GM13976 (cell line): ENCODE data around the gene CTBP2.

Source experiments
- DNase-seq: peaks from one replicate; pipeline ENCODE4 v3.0.0; 2012; ENCODE audit warnings: low spot score
- CTCF ChIP-seq: IDR thresholded peaks from 2 replicates; pipeline ENCODE4 v1.5.1; 2012; ENCODE audit warnings: borderline replicate concordance, mild to moderate bottlenecking; ENCODE audit not compliant: insufficient read depth; ENCODE audit errors: extremely low read depth, missing control alignments, control extremely low read depth
- in situ Hi-C: fragments of 300-500 bp; cut with MboI; formaldehyde crosslinking; loops from one replicate; pipeline ENCODE4 v1.12.0; 2022; ENCODE audit warnings: low sequenced_read_pairs, mixed read lengths, inconsistent platforms; ENCODE audit not compliant: unreplicated experiment

The CTBP2 gene

GRCh38 chr10:125072794-125073193 lies 87.6 kb downstream of the CTBP2 start:
- in situ Hi-C loops, result no loop called here
- DNase-seq, result no peak

DNA sequence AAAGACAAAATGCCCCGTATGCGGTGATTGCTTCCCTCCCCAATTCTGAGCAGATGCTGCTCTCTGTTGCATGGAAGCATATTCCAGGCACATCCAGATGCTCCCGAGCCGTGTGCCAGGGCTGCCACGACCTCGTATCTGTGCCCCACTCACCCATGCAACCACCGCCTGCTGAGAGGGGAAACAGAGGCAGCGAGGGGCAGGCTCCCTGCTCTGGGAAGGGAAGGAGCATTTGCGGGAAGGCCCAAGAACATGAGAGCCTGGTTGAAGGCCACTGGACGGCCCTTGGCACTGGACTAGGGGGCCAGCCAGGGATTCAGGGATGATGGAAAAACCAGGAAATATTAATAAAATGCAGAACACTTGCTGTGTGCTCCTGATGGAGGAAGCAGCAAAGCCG lies 89.4 kb downstream of the CTBP2 start:
- DNase-seq, result no peak
- in situ Hi-C loops, result no loop called here
- no peak for TF ChIP-seq CTCF

More at GRCh38 chr10:125072794-125073193, 87.6 kb downstream of the CTBP2 start:
- TF ChIP-seq CTCF, result no peak

DNA sequence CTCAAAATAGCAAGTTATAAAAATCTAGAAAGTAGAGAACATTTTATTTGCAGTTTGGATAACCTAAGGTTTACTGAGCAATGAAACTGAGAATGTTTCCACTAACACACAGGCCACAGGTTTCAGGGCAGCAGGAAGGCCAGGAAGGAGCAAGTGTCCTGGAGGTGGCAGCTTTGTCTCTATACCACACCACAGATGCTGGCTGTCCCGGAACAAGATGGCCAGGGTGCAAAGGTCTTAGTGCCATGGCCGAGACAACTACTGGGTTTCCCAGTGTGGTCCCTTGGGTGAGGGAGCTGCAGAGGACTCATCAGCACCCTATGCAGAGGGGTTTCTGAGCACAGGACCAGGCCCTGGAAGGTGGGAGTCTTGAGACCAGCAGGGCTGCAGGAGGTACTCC lies 92.0 kb downstream of the CTBP2 start:
- no peak for TF ChIP-seq CTCF
- DNase-seq, result no peak
- in situ Hi-C loops, result no loop called here

DNA sequence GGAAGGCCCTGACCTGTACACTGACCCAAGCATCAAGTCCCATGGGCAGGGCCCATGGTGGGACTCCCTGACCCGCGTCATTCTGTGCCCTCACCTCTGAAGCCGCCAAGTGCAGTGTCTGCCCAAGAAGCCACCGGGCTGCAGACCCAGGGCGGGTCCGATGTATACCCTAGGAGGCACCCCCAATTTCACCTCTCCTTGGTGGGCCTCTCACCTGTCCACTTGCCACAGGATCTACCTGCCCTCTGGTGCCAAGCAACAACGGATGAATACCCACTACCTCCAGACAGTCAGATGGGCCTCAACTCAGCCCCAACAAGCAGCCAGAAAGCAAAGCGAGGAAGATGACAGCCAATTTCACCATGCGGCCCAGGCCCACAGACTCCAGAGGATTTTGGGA lies 92.6 kb downstream of the CTBP2 start:
- in situ Hi-C loops, result no loop called here
- DNase-seq, result no peak
- no peak for TF ChIP-seq CTCF

DNA sequence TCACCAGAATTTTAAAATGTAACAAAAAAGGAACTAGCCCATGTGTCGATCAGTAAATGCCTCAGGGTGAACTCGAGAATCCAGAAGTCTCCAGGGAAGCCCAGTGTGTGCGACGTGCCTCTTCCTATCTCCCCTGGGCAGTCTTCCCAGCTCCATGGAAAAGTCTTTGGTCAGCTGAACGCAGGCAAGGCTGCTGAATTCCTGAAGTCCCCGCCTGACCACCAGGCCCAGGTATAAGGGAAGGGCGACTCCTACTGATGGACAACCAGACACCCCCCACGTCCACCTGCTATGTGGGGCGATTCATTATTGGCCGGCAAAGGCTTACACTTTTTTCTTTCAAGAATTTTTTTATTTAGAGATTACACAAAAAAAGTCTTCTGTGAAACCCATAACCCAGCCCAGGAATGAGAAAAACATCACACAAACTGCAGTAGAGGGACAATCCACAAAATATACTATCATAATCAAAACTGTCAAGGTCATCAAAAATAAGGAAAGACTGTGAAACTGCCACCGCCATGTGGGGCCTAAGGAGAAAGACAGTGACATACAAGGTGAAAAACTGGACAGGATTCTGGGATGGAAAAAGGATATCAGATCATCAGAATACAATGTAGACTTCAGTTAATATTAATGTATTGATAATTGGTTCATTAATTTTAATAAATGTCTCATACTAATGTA lies 93.5 kb downstream of the CTBP2 start:
- in situ Hi-C loops, result no loop called here
- no peak for DNase-seq
- no peak for TF ChIP-seq CTCF

- DNase-seq, result peak; percentile 86
- in situ Hi-C loops, result no loop called here
- no peak for TF ChIP-seq CTCF
Observed at GRCh38 chr10:125064681-125065492, 95.5 kb downstream of the CTBP2 start.
